Lung (tissue), 12 donors: ENCODE data around the gene PRKAA2. TPM values are rescaled to one million over a fixed set of nuclear protein-coding genes. Genes with fewer than 3 reads are reported as not detected.
A peak's percentile ranks its signal among the peaks of the same experiment; 100 is the strongest.

Source experiments
- ATAC-seq: fragments of 200-7000 bp; cut with Tn5 transposase; one replicate; pipeline ENCODE4 v1.9.1; 2020; ENCODE audit warnings: moderate number of reproducible peaks; ENCODE audit not compliant: insufficient read depth, low FRiP score
- DNase-seq, 3 donors: peaks; one replicate each; pipeline ENCODE4 v3.0.0-alpha.2; 2013 to 2017
- H3K27ac ChIP-seq, 2 donors: one replicate each; pipeline ENCODE4 v1.5.1; 2013; ENCODE audit warnings: mild to moderate bottlenecking in 2 of 2, moderate library complexity in 2 of 2, control low read depth in 1 of 2, inconsistent platforms in 1 of 2, low read depth in 1 of 2, low read length in 1 of 2
- H3K27me3 ChIP-seq, 3 donors: one replicate each; pipeline ENCODE4 v1.5.1; 2013; ENCODE audit warnings: low read length in 2 of 3; ENCODE audit not compliant: control insufficient read depth in 3 of 3, insufficient read depth in 3 of 3
- H3K36me3 ChIP-seq, 4 donors: one replicate each; pipeline ENCODE4 v1.5.1; 2013; ENCODE audit warnings: low read length in 4 of 4, mild to moderate bottlenecking in 1 of 4, moderate library complexity in 1 of 4; ENCODE audit not compliant: control insufficient read depth in 4 of 4, insufficient read depth in 4 of 4
- H3K4me1 ChIP-seq, 5 donors: one replicate each; pipeline ENCODE4 v1.5.1; 2013; ENCODE audit warnings: low read length in 5 of 5, mild to moderate bottlenecking in 2 of 5, moderate library complexity in 1 of 5; ENCODE audit not compliant: control insufficient read depth in 5 of 5, insufficient read depth in 5 of 5
- H3K4me3 ChIP-seq: one replicate; pipeline ENCODE4 v1.5.1; 2013; ENCODE audit warnings: mild to moderate bottlenecking, control low read depth, moderate library complexity
- H3K9ac ChIP-seq, 2 donors: one replicate each; pipeline ENCODE4 v1.5.1; 2013; ENCODE audit warnings: low read length in 2 of 2, control low read depth in 1 of 2; ENCODE audit not compliant: insufficient read depth in 1 of 2
- H3K9me3 ChIP-seq, 4 donors: one replicate each; pipeline ENCODE4 v1.5.1; 2013; ENCODE audit warnings: low read length in 3 of 4, mild to moderate bottlenecking in 1 of 4, moderate library complexity in 1 of 4; ENCODE audit not compliant: control insufficient read depth in 4 of 4, insufficient read depth in 3 of 4
- WGBS, 2 donors: extraction: QIAGEN DNeasy Blood & Tissue Kit; methylation state at CpG; one replicate each; pipeline ENCODE4 v1.1.7; 2013; 5-methylcytosine and 5-hydroxymethylcytosine counted together
- polyA plus RNA-seq, 2 donors: library from polyadenylated mRNA; stranded (reverse); fragments of 200-250 nt; gene quantifications; one replicate each; pipeline ENCODE4 v1.2.1, GENCODE V29; 2013
- total RNA-seq, 2 donors: library from RNA; depleted of rRNA in 1 of 2; stranded (reverse); fragments of >200 nt in 1 of 2; gene quantifications; one replicate each; pipeline ENCODE4 v1.2.1, GENCODE V29; 2014 to 2021
- TF ChIP-seq, protein P1 (sequence below): IDR thresholded peaks from 2 replicates; pipeline ENCODE4 v1.5.1; 2012; ENCODE audit warnings: mild to moderate bottlenecking; ENCODE audit errors: control extremely low read depth, extremely low read depth
- donor health status: control.
- donor health status: control.
- donor health status: Bipolar disorder and iron deficiency.
- donor health status: healthy.
- donor health status: DM: yes; HTN: yes; CAD: no.

The PRKAA2 gene
- total and polyA plus RNA-seq, 4 donors = 0.38 to 6.1 (median 1.3) TPM

- Histone ChIP-seq H3K36me3 (no peaks in the 10 kb centered on the region), H3K27me3 (no peaks in the 10 kb centered on the region), H3K9ac (no peak overlapping the region), H3K4me1 (no peaks in the 10 kb centered on the region), H3K4me3 (no peak overlapping the region), H3K9me3 (no peaks in the 10 kb centered on the region), H3K27ac (no peak overlapping the region)
- TF ChIP-seq, protein P1, sequence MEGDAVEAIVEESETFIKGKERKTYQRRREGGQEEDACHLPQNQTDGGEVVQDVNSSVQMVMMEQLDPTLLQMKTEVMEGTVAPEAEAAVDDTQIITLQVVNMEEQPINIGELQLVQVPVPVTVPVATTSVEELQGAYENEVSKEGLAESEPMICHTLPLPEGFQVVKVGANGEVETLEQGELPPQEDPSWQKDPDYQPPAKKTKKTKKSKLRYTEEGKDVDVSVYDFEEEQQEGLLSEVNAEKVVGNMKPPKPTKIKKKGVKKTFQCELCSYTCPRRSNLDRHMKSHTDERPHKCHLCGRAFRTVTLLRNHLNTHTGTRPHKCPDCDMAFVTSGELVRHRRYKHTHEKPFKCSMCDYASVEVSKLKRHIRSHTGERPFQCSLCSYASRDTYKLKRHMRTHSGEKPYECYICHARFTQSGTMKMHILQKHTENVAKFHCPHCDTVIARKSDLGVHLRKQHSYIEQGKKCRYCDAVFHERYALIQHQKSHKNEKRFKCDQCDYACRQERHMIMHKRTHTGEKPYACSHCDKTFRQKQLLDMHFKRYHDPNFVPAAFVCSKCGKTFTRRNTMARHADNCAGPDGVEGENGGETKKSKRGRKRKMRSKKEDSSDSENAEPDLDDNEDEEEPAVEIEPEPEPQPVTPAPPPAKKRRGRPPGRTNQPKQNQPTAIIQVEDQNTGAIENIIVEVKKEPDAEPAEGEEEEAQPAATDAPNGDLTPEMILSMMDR = no peak
- WGBS, 2 donors = 95 to 96% methylated on average over 4 of the region's 4 CpGs
- ATAC-seq = no peak
- DNase-seq = no peak
These were observed 26.0 kb downstream of the PRKAA2 start for GRCh38 chr1:56671085-56671484.

GRCh38 chr1:56671542-56671941 lies 26.4 kb downstream of the PRKAA2 start:
- TF ChIP-seq, protein P1 = no peak
- no peak overlapping the region for H3K4me3 ChIP-seq
- no peaks in the 10 kb centered on the region for H3K4me1 ChIP-seq
- H3K36me3 ChIP-seq = no peaks in the 10 kb centered on the region
- 90% methylated on average over 2 of the region's 2 CpGs for WGBS, 2 donors
- ATAC-seq (no peak), DNase-seq (no peak)
- no peak overlapping the region for H3K9ac ChIP-seq
- H3K27me3 ChIP-seq = no peaks in the 10 kb centered on the region
- no peaks in the 10 kb centered on the region for H3K9me3 ChIP-seq
- no peak overlapping the region for H3K27ac ChIP-seq

DNA sequence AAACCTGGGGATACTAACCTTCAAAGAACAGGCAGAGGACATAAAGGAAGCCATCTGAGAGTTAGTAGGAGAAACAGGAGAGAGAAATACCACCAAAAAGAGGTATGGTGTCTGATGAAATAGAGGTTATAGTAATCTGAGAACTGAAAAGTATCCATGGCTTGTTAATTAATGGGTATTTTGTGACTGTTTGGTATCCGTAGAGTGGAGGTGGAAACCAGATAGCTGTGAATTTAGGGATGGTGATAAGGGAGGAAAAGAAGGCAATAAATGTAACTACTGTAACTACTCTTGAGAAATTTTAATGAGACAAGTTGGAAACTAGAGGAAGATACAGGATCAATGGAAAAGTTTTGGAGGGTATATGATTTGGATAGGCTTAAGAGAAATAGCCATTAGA lies 27.5 kb downstream of the PRKAA2 start:
- no peak for DNase-seq
- Histone ChIP-seq H3K4me3 (no peak overlapping the region), H3K27me3 (no peaks in the 10 kb centered on the region), H3K4me1 (no peaks in the 10 kb centered on the region), H3K9ac (no peak overlapping the region), H3K27ac (peak overlapping the region in 1 of 2 donors; percentile 45), H3K36me3 (no peaks in the 10 kb centered on the region), H3K9me3 (no peaks in the 10 kb centered on the region)
- no peak for ATAC-seq
- 40 to 55% methylated on average over 1 of the region's 1 CpG for WGBS, 2 donors
- TF ChIP-seq, protein P1 = no peak

DNA sequence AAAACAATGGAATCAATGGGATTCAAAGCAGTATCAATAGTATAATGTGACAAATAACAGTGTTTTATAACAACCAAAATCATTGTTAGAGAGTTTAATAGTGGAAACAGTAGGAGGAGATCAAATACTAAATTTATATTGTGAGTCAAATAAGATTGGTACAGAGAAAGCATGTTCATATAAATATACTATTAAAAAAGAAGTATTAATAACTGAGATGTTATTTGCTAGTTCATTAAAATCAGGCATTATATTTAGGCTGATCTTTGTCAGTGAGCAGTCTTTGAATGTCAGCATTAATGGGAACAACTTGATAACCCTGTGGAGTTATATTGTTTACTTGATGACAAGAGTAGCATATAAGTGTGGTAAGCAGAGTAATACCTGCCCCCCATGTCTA lies 30.6 kb downstream of the PRKAA2 start:
- no peaks in the 10 kb centered on the region for H3K9me3 ChIP-seq
- H3K4me1 ChIP-seq = no peaks in the 10 kb centered on the region
- no peak for DNase-seq
- no peak overlapping the region for H3K4me3 ChIP-seq
- H3K27me3 ChIP-seq = no peaks in the 10 kb centered on the region
- TF ChIP-seq, protein P1 = no peak
- no peak overlapping the region for H3K9ac ChIP-seq
- H3K27ac ChIP-seq = peak overlapping the region in 1 of 2 donors; percentile 84
- ATAC-seq = no peak
- H3K36me3 ChIP-seq = no peaks in the 10 kb centered on the region
